Measurements from ENCODE around the gene WASHC2C. TPM values are rescaled to one million over a fixed set of nuclear protein-coding genes. Genes with fewer than 3 reads are reported as not detected.
A peak's percentile ranks its signal among the peaks of the same experiment; 100 is the strongest.
"Not testable (repeated sequence)": the region's sequence is repeated elsewhere in the genome, so short reads cannot be mapped to it uniquely, and the experiment has no call there.

WASHC2C gene
- total RNA-seq, 1 donor from 2014 or later: 62.0 TPM

DNA sequence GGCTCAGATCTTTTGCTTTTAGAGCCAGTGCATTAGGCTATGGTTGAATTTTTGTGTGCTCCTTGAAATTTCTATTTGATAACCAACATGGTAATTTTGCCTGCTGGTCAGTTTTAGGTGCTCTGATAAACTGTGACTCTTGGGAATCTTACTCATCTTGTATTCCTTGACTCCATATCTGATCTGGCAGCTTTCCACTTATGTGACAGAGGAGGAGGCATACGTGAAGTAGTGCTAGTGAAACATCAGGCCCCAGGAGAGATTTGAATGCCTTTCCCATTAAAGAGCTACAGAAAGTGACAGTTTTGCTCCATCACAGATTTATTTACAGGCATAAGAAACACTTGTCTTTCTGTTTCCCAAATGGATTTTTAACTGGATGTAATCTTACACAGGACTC, 59.2 kb downstream of the WASHC2C start:
- intact Hi-C loops (cut with DNase I); H3K4me1 ChIP-seq; H3K27me3 ChIP-seq; H3K4me3 ChIP-seq; ATAC-seq; H3K27ac ChIP-seq; DNase-seq; H3K9me3 ChIP-seq: not testable (repeated sequence)
- H3K36me3 ChIP-seq: peaks cover 44% of the 10 kb centered on the region

DNA sequence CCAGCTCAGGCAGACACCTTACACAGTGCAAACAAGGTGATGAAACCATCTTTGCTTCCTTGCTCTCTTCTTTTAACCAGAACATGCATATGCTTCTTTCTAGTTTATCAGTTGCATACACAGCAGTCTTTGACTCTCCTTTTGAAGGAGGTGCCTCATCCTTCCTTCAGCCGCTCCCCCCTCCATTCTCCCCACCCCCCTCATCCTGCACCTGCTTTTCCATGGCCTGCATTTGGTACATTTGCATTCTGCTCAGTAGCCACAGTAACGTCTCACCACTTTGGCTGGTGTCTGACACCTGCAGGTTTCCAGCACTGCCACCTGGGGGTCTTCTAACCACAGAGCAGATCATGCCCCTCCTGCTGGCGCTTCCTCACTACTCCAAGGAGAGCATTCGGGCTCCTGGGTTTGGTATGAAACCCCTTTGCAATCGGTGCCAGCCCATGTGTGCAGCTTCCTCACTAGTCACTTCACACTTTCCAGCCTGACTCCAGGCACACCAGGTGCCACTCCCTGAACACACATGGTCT, 60.2 kb downstream of the WASHC2C start:
- H3K27me3 ChIP-seq; H3K9me3 ChIP-seq; intact Hi-C loops (cut with DNase I); H3K27ac ChIP-seq; H3K4me1 ChIP-seq; H3K4me3 ChIP-seq; ATAC-seq; DNase-seq: not testable (repeated sequence)
- H3K36me3 ChIP-seq: peaks cover 55% of the 10 kb centered on the region

DNA sequence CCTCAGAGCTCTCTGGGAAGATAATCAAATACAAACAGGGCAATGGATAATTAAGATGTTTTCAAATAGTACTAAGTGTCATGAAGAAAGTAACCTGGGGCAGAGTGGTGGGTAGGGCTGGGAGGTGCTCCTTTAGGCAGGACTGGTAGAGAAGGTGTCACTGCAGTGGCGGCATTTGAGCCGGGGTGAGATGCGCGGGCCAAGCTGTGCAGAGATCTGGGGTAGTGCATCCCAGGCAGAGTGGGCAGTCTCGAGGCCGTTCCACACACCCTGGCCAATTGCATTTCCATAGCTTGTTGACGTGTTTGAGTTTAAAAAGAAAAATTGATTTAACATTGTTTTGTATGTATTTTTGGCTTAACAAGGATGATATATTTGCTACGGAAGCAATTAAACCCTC, 62.9 kb downstream of the WASHC2C start:
- H3K27ac ChIP-seq; DNase-seq; H3K4me3 ChIP-seq; H3K9me3 ChIP-seq; ATAC-seq; H3K4me1 ChIP-seq; H3K27me3 ChIP-seq; intact Hi-C loops (cut with DNase I): not testable (repeated sequence)
- H3K36me3 ChIP-seq: peaks cover 51% of the 10 kb centered on the region

DNA sequence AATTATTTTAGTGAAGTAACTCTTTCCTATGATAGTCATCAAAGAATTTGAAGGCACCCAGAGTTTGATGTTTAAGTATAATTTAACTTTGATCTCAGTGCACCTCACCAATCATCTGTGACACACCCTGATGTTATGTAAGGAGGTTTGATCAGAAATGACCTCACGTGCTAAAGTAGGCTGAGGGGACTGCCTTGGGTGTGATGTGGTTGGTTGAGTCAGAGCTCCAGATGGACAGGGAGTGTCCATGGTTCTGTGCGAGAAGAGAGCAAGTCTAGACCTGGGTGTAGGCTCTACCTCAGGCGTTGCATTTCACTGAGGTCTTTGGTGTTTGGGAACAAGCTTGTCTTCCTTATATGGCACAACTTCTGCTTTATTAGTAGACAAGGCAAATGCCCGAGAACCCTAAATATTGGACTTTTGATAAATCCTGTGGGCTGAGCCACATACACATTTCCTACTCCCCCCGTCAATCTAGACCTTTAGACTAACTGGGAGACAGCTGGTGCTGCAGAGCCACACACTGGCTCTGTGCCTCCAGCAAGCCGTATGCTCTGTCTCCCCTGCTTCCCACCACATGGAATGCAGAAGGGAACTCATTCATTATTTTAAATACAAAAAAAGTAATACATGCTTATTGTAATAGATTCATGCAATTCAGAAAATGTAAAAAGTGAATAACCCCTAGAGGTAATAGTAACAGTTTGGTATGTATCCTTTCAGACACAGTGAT, 63.8 kb downstream of the WASHC2C start:
- ATAC-seq; H3K4me1 ChIP-seq; H3K27ac ChIP-seq; H3K4me3 ChIP-seq; DNase-seq; intact Hi-C loops (cut with DNase I); H3K27me3 ChIP-seq; H3K9me3 ChIP-seq: not testable (repeated sequence)
- H3K36me3 ChIP-seq: peaks cover 42% of the 10 kb centered on the region

DNA sequence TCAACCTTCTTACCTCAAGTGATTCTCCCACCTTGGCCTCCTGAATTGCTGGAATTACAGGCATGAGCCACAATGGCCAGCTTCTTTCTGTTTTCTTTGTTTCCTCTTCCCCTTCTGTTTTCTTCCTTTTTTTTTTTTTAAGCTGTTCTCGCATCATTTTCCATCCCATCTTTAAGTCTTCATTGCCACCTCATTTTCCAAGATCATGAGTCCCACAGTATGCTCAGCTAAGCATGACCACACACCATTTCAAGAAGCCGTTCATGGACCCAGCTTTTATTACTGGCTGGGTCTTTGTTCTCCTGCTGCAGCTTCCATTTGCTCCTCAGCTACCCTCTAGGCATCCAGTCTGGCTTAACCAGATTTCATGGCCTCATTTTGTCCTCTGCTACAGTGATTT, 67.7 kb downstream of the WASHC2C start:
- H3K27me3 ChIP-seq; H3K4me1 ChIP-seq; ATAC-seq; H3K4me3 ChIP-seq; intact Hi-C loops (cut with DNase I); H3K9me3 ChIP-seq; H3K27ac ChIP-seq; DNase-seq: not testable (repeated sequence)
- H3K36me3 ChIP-seq: peaks cover 20% of the 10 kb centered on the region

DNA sequence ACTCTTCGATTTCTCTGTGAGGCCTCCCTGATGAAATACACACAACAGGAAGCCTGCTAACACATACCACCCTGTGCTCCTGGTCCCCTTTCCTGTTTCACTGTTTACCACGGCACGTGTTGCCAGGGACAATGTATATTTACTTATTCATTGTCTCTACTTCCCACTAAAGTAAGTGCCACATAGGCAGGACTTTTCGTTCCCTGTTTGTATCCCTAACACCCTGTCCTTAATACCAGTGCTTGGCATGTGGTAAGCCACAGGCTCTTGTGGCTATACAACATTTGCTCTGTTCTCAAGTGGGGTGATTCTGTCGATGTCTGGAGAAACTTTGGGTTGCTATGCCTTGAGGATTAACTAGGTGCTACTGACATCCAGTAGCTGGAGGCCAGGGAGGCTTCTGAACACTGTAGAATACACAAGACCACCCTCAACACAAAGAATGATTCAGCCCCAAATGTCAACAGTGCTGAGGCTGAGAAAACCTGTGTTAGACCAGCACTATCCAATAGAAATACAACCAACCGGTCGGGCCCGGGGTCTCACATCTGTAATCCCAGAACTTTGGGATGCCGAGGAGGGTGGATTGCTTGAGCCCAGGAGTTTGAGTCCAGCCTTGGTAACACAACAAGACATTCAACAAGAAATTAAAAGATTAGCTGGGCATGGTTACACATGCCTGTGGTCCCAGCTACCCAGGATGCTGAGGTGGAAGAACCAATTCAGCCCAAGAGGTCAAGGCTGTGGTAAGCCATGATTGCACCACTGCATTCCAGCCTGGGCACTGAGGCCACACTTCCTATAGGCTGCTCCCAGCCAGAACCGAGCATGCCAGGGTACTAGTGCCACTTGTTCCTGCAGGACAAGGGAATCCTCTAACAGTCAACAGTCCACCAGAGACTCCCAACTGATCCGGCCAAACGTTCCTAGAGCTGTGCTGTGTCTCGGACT, 76.3 kb downstream of the WASHC2C start:
- H3K27me3 ChIP-seq; intact Hi-C loops (cut with DNase I); H3K4me3 ChIP-seq; H3K27ac ChIP-seq; DNase-seq; H3K4me1 ChIP-seq; H3K36me3 ChIP-seq; H3K9me3 ChIP-seq: not testable (repeated sequence)
- peak; percentile 72 for ATAC-seq

DNA sequence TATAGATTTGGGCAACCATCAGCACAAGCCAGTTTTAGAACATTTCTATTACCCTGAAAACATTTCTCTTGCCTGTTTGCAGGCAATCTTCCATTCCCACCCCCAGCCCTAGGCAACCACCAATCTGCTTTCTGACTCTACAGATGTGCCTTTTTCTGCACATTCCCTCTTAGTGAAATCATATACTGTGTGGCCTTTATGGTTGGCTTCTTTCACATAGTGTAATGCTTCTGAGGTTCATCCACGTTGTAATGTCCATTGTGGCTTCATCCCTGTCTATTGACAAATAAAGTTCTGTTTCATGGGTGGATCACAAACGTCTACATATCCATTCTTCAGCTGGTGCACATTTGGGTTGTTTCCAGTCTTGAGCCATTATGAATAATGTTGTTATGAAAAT, 77.9 kb downstream of the WASHC2C start:
- intact Hi-C loops (cut with DNase I); H3K36me3 ChIP-seq; H3K27ac ChIP-seq; DNase-seq; ATAC-seq; H3K4me1 ChIP-seq; H3K9me3 ChIP-seq; H3K27me3 ChIP-seq; H3K4me3 ChIP-seq: not testable (repeated sequence)

DNA sequence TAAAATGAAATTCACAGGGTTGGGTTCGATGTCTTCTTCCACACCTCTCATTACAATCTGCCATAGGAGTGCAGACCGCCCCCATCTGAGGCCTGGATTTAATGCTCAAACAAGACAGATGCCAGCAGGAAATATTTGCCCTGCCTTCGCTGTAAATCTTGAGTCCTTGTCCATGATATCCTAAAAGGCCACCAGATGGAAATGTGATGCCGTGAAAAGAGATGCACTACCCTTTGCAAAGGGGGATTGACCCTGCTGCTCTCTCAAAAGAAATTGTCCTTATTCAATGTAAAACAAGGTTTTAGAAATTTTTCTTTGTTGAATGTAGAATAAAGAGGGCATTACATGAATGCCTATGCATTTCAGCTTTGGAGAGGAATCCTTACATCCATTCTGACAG, 82.8 kb downstream of the WASHC2C start:
- Histone ChIP-seq H3K36me3 (no peaks in the 10 kb centered on the region), H3K9me3 (no peaks in the 10 kb centered on the region), H3K27ac (no peak overlapping the region), H3K4me3 (no peak overlapping the region), H3K27me3 (no peaks in the 10 kb centered on the region), H3K4me1 (no peaks in the 10 kb centered on the region)
- DNase-seq (no peak), ATAC-seq (no peak)
- intact Hi-C loops (cut with DNase I): no loop called here
- TF ChIP-seq, protein P1, sequence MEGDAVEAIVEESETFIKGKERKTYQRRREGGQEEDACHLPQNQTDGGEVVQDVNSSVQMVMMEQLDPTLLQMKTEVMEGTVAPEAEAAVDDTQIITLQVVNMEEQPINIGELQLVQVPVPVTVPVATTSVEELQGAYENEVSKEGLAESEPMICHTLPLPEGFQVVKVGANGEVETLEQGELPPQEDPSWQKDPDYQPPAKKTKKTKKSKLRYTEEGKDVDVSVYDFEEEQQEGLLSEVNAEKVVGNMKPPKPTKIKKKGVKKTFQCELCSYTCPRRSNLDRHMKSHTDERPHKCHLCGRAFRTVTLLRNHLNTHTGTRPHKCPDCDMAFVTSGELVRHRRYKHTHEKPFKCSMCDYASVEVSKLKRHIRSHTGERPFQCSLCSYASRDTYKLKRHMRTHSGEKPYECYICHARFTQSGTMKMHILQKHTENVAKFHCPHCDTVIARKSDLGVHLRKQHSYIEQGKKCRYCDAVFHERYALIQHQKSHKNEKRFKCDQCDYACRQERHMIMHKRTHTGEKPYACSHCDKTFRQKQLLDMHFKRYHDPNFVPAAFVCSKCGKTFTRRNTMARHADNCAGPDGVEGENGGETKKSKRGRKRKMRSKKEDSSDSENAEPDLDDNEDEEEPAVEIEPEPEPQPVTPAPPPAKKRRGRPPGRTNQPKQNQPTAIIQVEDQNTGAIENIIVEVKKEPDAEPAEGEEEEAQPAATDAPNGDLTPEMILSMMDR (IDR thresholded peaks at IDR 0.05): no peak

DNA sequence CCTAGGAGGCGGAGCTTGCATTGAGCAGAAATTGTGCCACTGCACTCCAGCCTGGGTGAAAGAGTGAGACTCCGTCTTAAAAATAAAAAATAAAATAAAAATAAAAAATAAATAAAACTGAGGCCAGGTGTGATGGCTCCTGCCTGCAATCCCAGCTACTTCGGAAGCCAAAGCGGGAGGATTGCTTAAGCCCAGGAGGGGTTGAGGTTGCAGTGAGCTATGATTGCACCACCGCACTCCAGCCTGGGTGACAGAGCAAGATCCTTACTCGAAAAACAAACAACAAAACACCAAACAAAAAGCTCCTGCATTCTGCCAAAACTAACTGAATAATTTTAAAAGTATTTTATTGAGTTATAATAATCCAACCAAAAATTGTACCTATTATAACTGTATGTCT, 84.0 kb downstream of the WASHC2C start:
- Histone ChIP-seq H3K9me3 (no peaks in the 10 kb centered on the region), H3K36me3 (no peaks in the 10 kb centered on the region), H3K4me3 (no peak overlapping the region), H3K27me3 (no peaks in the 10 kb centered on the region), H3K4me1 (no peaks in the 10 kb centered on the region), H3K27ac (no peak overlapping the region)
- DNase-seq (no peak), ATAC-seq (no peak)
- intact Hi-C loops (cut with DNase I): no loop called here
- TF ChIP-seq, protein P1 (IDR thresholded peaks at IDR 0.05): no peak

DNA sequence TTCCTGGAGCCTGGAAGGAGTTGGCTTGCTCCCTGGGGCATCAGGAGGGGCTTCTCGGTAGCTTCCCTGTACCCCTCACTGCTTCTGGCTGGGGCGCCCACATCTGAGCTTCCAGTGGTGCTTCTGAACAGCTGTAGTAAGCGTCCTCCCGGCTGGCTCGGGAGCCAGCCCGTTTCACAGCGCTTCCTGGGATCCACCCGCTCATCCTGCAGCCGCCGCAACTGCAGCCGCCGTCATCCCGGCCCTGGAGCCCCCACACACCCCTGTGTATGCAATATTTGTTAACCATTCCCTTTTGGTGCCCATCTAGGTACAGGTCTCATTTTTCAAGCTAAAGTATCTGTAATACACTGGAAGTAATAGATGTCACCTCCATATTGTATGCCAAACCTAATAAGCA, 85.9 kb downstream of the WASHC2C start:
- ATAC-seq; H3K9me3 ChIP-seq; H3K4me3 ChIP-seq; H3K36me3 ChIP-seq; intact Hi-C loops (cut with DNase I); DNase-seq; H3K27me3 ChIP-seq; H3K4me1 ChIP-seq; H3K27ac ChIP-seq: not testable (repeated sequence)

DNA sequence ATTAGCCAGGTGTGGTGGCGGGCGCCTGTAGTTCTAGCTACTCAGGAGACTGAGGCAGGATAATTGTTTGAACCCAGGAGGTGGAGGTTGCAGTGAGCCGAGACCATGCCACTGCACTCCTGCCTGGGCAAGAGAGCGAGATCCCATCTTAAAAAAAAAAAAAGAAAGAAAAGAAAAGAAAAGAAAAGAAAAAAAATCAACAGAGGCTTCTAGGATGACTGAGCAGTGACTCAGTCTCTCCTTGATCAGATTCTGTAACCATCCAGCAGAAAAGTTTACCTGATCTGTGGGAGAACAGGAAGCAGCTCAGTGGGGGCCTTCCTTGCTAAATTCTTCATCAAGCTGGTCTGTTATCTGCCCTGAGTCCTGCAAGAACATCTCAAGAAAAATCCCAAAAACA, 87.1 kb downstream of the WASHC2C start:
- ATAC-seq; H3K4me3 ChIP-seq; DNase-seq; H3K27ac ChIP-seq; H3K4me1 ChIP-seq; H3K9me3 ChIP-seq; intact Hi-C loops (cut with DNase I); H3K36me3 ChIP-seq; H3K27me3 ChIP-seq: not testable (repeated sequence)
